ENCODE measurements around the gene HS3ST6. TPM values are rescaled to one million over a fixed set of nuclear protein-coding genes. Genes with fewer than 3 reads are reported as not detected.

The HS3ST6 gene
- total and polyA plus RNA-seq, 2 of the 13 experiments (the other 11 are each of a cell fraction or from before 2014, with no cell fraction given): not detected

DNA sequence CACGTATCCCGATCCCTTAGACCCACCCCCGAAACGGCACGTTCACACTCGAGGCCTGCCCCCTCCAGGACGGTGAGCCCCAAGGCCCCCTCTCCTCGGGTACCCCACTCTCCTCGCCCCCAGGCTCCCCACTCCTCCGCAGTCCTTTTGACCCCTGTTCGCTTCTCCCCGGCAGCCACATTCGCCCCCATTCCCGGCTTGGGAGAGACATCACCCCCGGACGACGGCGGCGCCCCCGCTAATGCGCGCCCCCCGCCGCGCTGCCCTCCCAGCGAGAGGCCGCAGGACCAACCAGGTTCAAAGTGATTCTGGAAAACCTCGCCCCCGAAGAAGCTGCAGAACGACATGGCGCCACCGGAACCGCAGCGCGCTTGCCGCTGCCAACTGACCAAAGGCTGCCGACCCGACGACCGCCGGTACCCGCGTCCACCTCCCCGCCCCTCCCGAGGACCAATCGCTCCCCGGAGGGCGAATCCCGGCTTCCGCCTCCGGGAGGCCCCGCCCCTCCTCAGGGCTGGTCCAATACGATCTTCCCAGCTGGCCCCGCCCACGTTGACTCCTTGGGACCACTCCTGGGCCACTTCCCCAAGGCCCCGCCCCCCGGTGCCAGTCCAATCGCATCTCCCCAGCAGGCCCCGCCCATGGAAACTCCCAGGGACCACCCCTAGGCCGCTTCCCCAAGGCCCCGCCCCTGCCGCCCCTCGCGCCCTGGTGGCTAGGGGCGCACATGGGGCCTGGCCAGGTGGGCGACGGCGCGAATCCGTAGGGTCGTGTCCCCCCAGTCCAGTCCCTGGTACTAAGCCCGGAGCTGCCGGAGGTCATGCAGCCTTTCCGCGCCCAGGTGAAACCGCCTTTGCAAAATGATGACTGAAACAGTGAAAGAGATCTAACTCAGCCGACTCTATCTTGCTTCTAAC is 24.9 kb upstream of the HS3ST6 start, which contains the start of gene MSRB1 (continued):
- TF ChIP-seq ZNF362 (CRISPR knock-in tag; IDR thresholded peaks at IDR 0.05; ENCODE audit: borderline replicate concordance): no peak; the same call in 1 of the 2 replicates
- TF ChIP-seq HES4 (CRISPR knock-in tag; IDR thresholded peaks at IDR 0.05; ENCODE audit: borderline replicate concordance): no peak
- no peak for TF ChIP-seq MBNL3 (CRISPR knock-in tag; conservative IDR thresholded peaks at IDR 0.05)
- peak; percentile 89; the same call in 1 of the 2 replicates for TF ChIP-seq KDM5B (CRISPR knock-in tag; IDR thresholded peaks at IDR 0.05; ENCODE audit: borderline replicate concordance)
- TF ChIP-seq KDM6A (CRISPR knock-in tag; IDR thresholded peaks at IDR 0.05; ENCODE audit: low read depth): no peak
- TF ChIP-seq TCF7 (IDR thresholded peaks at IDR 0.05; ENCODE audit: low read depth): peak; percentile 30; the same call in 1 of the 2 replicates
- TF ChIP-seq ZNF646 (CRISPR knock-in tag; IDR thresholded peaks at IDR 0.05): no peak; the same call in 1 of the 2 replicates
- no peak for TF ChIP-seq CEBPB (IDR thresholded peaks at IDR 0.05; ENCODE audit: borderline replicate concordance, low read depth, low read length)
- TF ChIP-seq, protein P1, sequence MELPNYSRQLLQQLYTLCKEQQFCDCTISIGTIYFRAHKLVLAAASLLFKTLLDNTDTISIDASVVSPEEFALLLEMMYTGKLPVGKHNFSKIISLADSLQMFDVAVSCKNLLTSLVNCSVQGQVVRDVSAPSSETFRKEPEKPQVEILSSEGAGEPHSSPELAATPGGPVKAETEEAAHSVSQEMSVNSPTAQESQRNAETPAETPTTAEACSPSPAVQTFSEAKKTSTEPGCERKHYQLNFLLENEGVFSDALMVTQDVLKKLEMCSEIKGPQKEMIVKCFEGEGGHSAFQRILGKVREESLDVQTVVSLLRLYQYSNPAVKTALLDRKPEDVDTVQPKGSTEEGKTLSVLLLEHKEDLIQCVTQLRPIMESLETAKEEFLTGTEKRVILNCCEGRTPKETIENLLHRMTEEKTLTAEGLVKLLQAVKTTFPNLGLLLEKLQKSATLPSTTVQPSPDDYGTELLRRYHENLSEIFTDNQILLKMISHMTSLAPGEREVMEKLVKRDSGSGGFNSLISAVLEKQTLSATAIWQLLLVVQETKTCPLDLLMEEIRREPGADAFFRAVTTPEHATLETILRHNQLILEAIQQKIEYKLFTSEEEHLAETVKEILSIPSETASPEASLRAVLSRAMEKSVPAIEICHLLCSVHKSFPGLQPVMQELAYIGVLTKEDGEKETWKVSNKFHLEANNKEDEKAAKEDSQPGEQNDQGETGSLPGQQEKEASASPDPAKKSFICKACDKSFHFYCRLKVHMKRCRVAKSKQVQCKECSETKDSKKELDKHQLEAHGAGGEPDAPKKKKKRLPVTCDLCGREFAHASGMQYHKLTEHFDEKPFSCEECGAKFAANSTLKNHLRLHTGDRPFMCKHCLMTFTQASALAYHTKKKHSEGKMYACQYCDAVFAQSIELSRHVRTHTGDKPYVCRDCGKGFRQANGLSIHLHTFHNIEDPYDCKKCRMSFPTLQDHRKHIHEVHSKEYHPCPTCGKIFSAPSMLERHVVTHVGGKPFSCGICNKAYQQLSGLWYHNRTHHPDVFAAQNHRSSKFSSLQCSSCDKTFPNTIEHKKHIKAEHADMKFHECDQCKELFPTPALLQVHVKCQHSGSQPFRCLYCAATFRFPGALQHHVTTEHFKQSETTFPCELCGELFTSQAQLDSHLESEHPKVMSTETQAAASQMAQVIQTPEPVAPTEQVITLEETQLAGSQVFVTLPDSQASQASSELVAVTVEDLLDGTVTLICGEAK (IDR thresholded peaks at IDR 0.05): no peak
- TF ChIP-seq, protein P1 (CRISPR knock-in tag; IDR thresholded peaks at IDR 0.05): no peak
- TF ChIP-seq ATF1 (CRISPR knock-in tag; IDR thresholded peaks at IDR 0.05): no peak
- no peak for TF ChIP-seq ZNF256 (CRISPR knock-in tag; conservative IDR thresholded peaks at IDR 0.05)
